Thoracic aorta (tissue), 2 donors: Measurements from ENCODE around the gene C1QL1. TPM values are rescaled to one million over a fixed set of nuclear protein-coding genes. Genes with fewer than 3 reads are reported as not detected.

Source experiments
- ATAC-seq: fragments of 150-250 bp; one replicate; pipeline ENCODE4 v1.8.0; 2017; ENCODE audit warnings: low read depth; ENCODE audit not compliant: insufficient number of reproducible peaks, low FRiP score
- DNase-seq: peaks from one replicate; pipeline ENCODE4 v3.0.0-alpha.2; 2020; ENCODE audit warnings: low spot score
- H3K27ac ChIP-seq, 2 donors: fragments of 200-600 bp; sonication (generic); 1 replicate in 1 of 2; 2 replicates in 1 of 2; pipeline ENCODE4 v1.5.1; 2016; ENCODE audit warnings: mild to moderate bottlenecking in 2 of 2, moderate library complexity in 2 of 2
- H3K27me3 ChIP-seq: fragments of 200-600 bp; sonication (generic); replicated peaks from 2 replicates; pipeline ENCODE4 v1.6.0; 2016; ENCODE audit warnings: mild to moderate bottlenecking; ENCODE audit not compliant: insufficient read depth
- H3K36me3 ChIP-seq: fragments of 200-600 bp; sonication (generic); one replicate; pipeline ENCODE4 v1.5.1; 2016
- H3K4me1 ChIP-seq, 2 donors: fragments of 200-600 bp; sonication (generic); 1 replicate in 1 of 2; 2 replicates in 1 of 2; pipeline versions ENCODE4 v1.5.1 to v1.6.0; 2016; ENCODE audit warnings: low read depth in 2 of 2, mild to moderate bottlenecking in 1 of 2; ENCODE audit not compliant: control insufficient read depth in 1 of 2
- H3K4me3 ChIP-seq: fragments of 200-600 bp; sonication (generic); 2 replicates; pipeline ENCODE4 v1.5.1; 2016; ENCODE audit warnings: mild to moderate bottlenecking
- H3K9me3 ChIP-seq: fragments of 200-600 bp; sonication (generic); 2 replicates; pipeline ENCODE4 v1.5.1; 2016
- total RNA-seq, 2 donors: library from RNA; depleted of rRNA; stranded (reverse); fragments of >200 nt; gene quantifications; one replicate each; pipeline versions ENCODE4 v1.1.0 to v1.2.3, GENCODE V29; 2016
- TF ChIP-seq, protein P1 (sequence below): fragments of 200-600 bp; sonication (generic); IDR thresholded peaks from one replicate; pipeline ENCODE4 v1.5.1; 2019; ENCODE audit warnings: antibody characterized with exemption

The C1QL1 gene
- total RNA-seq, 2 donors from 2014 or later = 0.68 TPM; not detected in 1

DNA sequence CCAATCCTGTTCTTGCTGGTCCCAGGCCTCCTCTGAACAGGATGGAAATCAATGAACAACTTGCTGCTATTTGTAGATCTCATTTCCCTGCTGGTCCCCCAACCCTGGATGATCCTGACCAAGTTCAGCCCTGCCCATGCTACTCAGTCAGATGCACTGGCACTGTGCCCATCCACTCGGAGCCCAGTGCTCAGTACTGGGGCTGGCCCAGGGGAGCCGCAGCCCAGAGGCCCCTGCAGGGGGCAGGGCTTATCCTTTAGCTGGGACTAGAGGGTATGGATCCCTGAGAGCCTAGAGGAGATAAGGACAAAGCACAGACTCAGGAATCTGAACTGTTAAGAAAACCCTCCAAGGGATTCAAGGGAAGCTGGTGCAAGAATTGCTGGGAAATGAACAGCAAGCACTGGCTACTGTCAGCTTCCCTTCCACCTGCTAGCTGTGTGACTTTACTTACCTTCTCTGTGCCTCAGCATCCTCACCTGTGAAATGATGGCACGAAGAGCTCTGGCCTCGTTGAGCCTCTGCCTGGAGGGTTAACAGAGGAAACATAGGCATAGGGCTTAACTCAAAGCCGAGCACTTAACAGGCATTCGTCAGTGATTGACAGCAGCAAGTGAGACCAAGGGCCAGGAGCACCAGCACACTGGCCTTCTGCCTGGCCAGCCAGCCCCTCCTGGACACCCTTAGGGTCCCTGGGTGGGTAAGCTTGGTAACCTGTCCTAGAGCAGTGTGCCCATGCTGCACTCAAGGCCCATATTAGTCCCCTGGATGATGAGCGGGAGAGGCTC is 29.8 kb upstream of the C1QL1 start:
- Histone ChIP-seq H3K4me3 (no peak overlapping the region), H3K27ac (no peak overlapping the region), H3K9me3 (no peaks in the 10 kb centered on the region), H3K36me3 (no peaks in the 10 kb centered on the region), H3K27me3 (no peaks in the 10 kb centered on the region), H3K4me1 (no peaks in the 10 kb centered on the region)
- DNase-seq = no peak
- no peak for ATAC-seq
- TF ChIP-seq, protein P1, sequence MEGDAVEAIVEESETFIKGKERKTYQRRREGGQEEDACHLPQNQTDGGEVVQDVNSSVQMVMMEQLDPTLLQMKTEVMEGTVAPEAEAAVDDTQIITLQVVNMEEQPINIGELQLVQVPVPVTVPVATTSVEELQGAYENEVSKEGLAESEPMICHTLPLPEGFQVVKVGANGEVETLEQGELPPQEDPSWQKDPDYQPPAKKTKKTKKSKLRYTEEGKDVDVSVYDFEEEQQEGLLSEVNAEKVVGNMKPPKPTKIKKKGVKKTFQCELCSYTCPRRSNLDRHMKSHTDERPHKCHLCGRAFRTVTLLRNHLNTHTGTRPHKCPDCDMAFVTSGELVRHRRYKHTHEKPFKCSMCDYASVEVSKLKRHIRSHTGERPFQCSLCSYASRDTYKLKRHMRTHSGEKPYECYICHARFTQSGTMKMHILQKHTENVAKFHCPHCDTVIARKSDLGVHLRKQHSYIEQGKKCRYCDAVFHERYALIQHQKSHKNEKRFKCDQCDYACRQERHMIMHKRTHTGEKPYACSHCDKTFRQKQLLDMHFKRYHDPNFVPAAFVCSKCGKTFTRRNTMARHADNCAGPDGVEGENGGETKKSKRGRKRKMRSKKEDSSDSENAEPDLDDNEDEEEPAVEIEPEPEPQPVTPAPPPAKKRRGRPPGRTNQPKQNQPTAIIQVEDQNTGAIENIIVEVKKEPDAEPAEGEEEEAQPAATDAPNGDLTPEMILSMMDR = no peak

DNA sequence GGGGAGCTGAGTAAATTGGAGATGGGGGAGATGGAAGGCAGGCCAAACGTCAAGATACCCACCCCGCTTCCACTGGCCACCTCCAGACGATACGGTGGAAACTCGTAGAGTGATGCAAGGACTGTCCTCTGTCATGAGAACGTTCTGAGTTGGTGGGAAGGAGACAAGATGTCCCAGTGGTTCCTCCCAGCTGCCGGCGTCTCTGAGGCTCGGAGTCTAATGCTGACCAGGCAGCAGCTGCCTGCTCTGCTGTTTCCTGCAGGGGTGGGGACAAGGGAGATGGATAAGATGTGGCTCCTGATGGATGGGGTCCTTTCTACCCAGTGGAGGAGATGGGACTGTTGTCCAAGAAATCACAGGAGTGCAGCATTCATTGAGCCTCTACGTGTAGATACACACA is 28.2 kb upstream of the C1QL1 start:
- TF ChIP-seq, protein P1 = no peak
- no peaks in the 10 kb centered on the region for H3K9me3 ChIP-seq
- no peak overlapping the region for H3K27ac ChIP-seq
- no peak overlapping the region for H3K4me3 ChIP-seq
- no peaks in the 10 kb centered on the region for H3K27me3 ChIP-seq
- ATAC-seq = no peak
- no peaks in the 10 kb centered on the region for H3K4me1 ChIP-seq
- no peak for DNase-seq
- no peaks in the 10 kb centered on the region for H3K36me3 ChIP-seq

DNA sequence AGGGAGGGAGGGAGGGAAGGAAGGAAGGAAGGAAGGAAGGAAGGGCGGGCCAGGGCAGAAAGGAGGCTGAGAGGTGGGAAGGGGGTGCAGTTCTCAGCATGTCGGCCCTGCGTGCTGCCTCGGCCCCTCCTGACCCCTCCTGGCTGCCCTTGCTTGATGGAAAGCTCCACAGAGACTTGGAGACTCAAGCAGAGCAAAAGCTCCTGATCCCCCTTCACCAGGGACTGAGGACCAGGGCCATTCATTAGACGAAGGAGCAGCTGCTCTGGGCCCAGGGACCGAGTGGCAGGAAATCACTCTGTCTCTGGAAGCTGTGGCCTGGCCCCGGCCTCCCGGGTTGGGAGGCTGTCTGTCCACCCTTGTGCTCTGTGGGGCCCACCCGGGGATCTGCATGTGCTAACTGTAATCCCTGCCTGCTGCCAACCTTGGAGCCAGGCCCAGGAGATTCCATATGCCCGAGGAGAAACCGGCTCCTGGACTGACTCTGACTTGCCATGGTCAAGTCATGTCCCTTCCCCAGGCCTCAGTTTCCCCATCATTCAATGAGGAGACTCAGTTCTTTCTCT is 27.4 kb upstream of the C1QL1 start:
- H3K27me3 ChIP-seq = no peaks in the 10 kb centered on the region
- ATAC-seq = no peak
- H3K4me1 ChIP-seq = no peaks in the 10 kb centered on the region
- TF ChIP-seq, protein P1 = no peak
- no peaks in the 10 kb centered on the region for H3K36me3 ChIP-seq
- no peak overlapping the region for H3K27ac ChIP-seq
- H3K4me3 ChIP-seq = no peak overlapping the region
- H3K9me3 ChIP-seq = no peaks in the 10 kb centered on the region
- DNase-seq = no peak

DNA sequence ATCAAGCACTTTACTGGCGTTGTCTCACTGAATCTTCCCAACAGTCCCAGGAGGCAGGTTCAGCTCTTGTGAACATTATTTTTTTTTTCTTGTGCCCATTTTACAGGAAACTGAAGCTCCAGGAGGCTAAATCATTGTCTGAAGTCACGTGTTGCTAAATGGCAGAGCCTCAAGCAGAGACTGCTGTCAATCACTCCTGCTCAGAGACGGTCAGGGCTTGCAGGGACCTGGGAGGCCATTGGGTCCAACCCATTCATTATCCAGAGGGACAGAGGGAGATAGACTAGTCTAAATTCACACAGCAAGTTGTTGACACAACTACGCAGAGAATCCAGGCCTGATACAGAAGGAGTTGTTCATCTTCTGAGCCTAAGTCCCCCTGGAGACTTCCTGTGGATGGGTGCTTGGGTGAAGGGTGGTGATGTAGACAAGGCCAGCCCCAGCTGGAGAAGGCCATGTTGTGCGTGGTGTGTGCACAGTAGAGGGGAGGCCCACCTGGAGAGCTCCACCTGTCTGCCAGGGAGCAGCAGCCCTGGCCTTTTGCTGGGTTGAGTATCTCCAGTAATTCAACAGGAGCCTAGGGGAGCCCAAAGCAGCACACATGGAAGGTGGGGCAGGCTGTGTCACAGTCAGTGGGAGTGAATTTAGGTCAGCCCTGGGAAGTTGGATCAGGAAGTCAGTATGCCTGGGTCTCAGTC is 24.3 kb upstream of the C1QL1 start:
- no peaks in the 10 kb centered on the region for H3K9me3 ChIP-seq
- no peak for DNase-seq
- no peak overlapping the region for H3K4me3 ChIP-seq
- H3K27me3 ChIP-seq = no peaks in the 10 kb centered on the region
- peaks cover 0 to 2% of the 10 kb centered on the region in 2 donors for H3K4me1 ChIP-seq
- H3K27ac ChIP-seq = no peak overlapping the region
- no peak for ATAC-seq
- no peaks in the 10 kb centered on the region for H3K36me3 ChIP-seq
- TF ChIP-seq, protein P1 = no peak

DNA sequence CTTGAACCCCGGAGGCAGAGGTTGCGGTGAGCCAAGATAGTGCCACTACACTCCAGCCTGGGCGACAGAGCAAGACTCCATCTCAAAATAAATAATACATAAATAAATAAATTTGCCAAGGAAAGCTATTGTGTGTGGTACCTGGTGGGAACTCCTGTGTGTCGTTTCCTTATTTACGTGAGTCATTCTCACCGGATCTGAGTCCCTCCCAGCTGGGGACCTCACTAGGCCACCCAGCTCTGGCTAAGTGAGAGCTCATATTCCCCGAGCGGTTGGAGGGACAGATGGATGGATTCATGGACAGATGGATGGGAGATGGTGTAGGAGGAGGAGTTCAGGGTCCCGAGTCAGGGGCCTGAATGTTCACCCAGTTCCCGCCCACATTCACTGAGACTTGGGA is 22.9 kb upstream of the C1QL1 start:
- DNase-seq = no peak
- H3K4me3 ChIP-seq = no peak overlapping the region
- TF ChIP-seq, protein P1 = no peak
- H3K36me3 ChIP-seq = no peaks in the 10 kb centered on the region
- H3K9me3 ChIP-seq = no peaks in the 10 kb centered on the region
- H3K4me1 ChIP-seq = peaks cover 0 to 5% of the 10 kb centered on the region in 2 donors
- H3K27ac ChIP-seq = no peak overlapping the region
- no peak for ATAC-seq
- no peaks in the 10 kb centered on the region for H3K27me3 ChIP-seq
